HepG2 (cell line): Measurements from ENCODE around the gene CASP4. TPM values are rescaled to one million over a fixed set of nuclear protein-coding genes. Genes with fewer than 3 reads are reported as not detected.

Experiments
- CEBPG ChIP-seq: IDR thresholded peaks from 2 replicates; pipeline ENCODE4 v1.6.1; 2016
- ETS1 ChIP-seq: sonication (generic); formaldehyde crosslinking; IDR thresholded peaks from 2 replicates; pipeline ENCODE4 v1.4.0; 2020; ENCODE audit warnings: missing genetic modification reagents
- GFI1 ChIP-seq: sonication (generic); formaldehyde crosslinking; IDR thresholded peaks from 2 replicates; pipeline ENCODE4 v1.5.0; 2020; ENCODE audit warnings: missing genetic modification reagents, mild to moderate bottlenecking, borderline replicate concordance
- HDAC6 ChIP-seq: fragments of 200-600 bp; sonication (generic); IDR thresholded peaks from 2 replicates; pipeline ENCODE4 v1.7.0; 2017; ENCODE audit warnings: mild to moderate bottlenecking, antibody characterized with exemption, low read length, low read depth
- KDM1A ChIP-seq: IDR thresholded peaks from 2 replicates; pipeline ENCODE4 v1.6.1; 2016; ENCODE audit warnings: missing compliant biosample characterization
- KLF13 ChIP-seq: sonication (generic); formaldehyde crosslinking; IDR thresholded peaks from 2 replicates; pipeline ENCODE4 v1.4.0; 2020; ENCODE audit warnings: mild to moderate bottlenecking, missing genetic modification reagents
- NCOA5 ChIP-seq: sonication (generic); formaldehyde crosslinking; IDR thresholded peaks from 2 replicates; pipeline ENCODE4 v1.4.0; 2020; ENCODE audit warnings: missing genetic modification reagents
- NONO ChIP-seq, 2 experiments: fragments of 450-650 bp in 1 of 2; sonication (generic) in 1 of 2; formaldehyde crosslinking in 1 of 2; IDR thresholded peaks in 1 of 2; conservative IDR thresholded peaks in 1 of 2; 2 replicates each; pipeline versions ENCODE4 v1.6.1 to v1.8.0; 2017 to 2022; ENCODE audit warnings: mild to moderate bottlenecking in 1 of 2, missing genetic modification reagents in 1 of 2, moderate library complexity in 1 of 2
- PAF1 ChIP-seq: IDR thresholded peaks from 2 replicates; pipeline ENCODE4 v1.6.1; 2016; ENCODE audit warnings: missing genetic modification reagents, missing compliant biosample characterization
- PREB ChIP-seq: sonication (generic); formaldehyde crosslinking; IDR thresholded peaks from 2 replicates; pipeline ENCODE4 v1.4.0; 2020; ENCODE audit warnings: missing genetic modification reagents
- REPIN1 ChIP-seq: sonication (generic); formaldehyde crosslinking; IDR thresholded peaks from 2 replicates; pipeline ENCODE4 v1.8.0; 2022; ENCODE audit warnings: missing genetic modification reagents, low read depth, mild to moderate bottlenecking, borderline replicate concordance
- RFX5 ChIP-seq: IDR thresholded peaks from 2 replicates; pipeline ENCODE4 v1.6.1; 2011; ENCODE audit warnings: low read depth, low read length, improper control_type of control experiment
- RORA ChIP-seq: sonication (generic); formaldehyde crosslinking; IDR thresholded peaks from 2 replicates; pipeline ENCODE4 v1.5.0; 2020; ENCODE audit warnings: mild to moderate bottlenecking, missing genetic modification reagents, moderate library complexity
- SMAD3 ChIP-seq: sonication (generic); formaldehyde crosslinking; IDR thresholded peaks from 2 replicates; pipeline ENCODE4 v1.4.0; 2020; ENCODE audit warnings: missing genetic modification reagents
- SP1 ChIP-seq, 2 experiments: fragments of 450-650 bp in 1 of 2; sonication (generic) in 1 of 2; formaldehyde crosslinking in 1 of 2; IDR thresholded peaks; 2 replicates each; pipeline versions ENCODE4 v1.4.0 to v1.6.1; 2016 to 2020; ENCODE audit warnings: missing genetic modification reagents in 1 of 2
- ZBTB10 ChIP-seq: sonication (generic); formaldehyde crosslinking; IDR thresholded peaks from 2 replicates; pipeline ENCODE4 v1.4.0; 2020; ENCODE audit warnings: missing genetic modification reagents, borderline replicate concordance
- ZEB1 ChIP-seq: IDR thresholded peaks from 2 replicates; pipeline ENCODE4 v1.6.1; 2012; ENCODE audit warnings: mild to moderate bottlenecking, low read depth, inconsistent platforms; ENCODE audit not compliant: insufficient replicate concordance
- ZGPAT ChIP-seq: IDR thresholded peaks from 2 replicates; pipeline ENCODE4 v1.6.1; 2016; ENCODE audit warnings: mild to moderate bottlenecking
- ZNF180 ChIP-seq: sonication (generic); formaldehyde crosslinking; IDR thresholded peaks from 2 replicates; pipeline ENCODE4 v1.4.0; 2020; ENCODE audit warnings: low read depth, missing genetic modification reagents, borderline replicate concordance
- ZNF282 ChIP-seq: fragments of 450-650 bp; IDR thresholded peaks from 2 replicates; pipeline ENCODE4 v1.6.1; 2018; ENCODE audit not compliant: partially characterized antibody
- ZNF30 ChIP-seq: sonication (generic); formaldehyde crosslinking; IDR thresholded peaks from 2 replicates; pipeline ENCODE4 v1.5.0; 2020; ENCODE audit warnings: mild to moderate bottlenecking, missing genetic modification reagents
- ZNF329 ChIP-seq: sonication (generic); formaldehyde crosslinking; IDR thresholded peaks from 2 replicates; pipeline ENCODE4 v1.9.0; 2021; ENCODE audit warnings: low read depth, mild to moderate bottlenecking, missing genetic modification reagents
- ZNF354B ChIP-seq: sonication (generic); formaldehyde crosslinking; IDR thresholded peaks from 2 replicates; pipeline ENCODE4 v1.8.0; 2022; ENCODE audit warnings: mild to moderate bottlenecking, missing genetic modification reagents
- ZNF672 ChIP-seq: sonication (generic); formaldehyde crosslinking; IDR thresholded peaks from 2 replicates; pipeline ENCODE4 v1.8.1; 2022; ENCODE audit warnings: missing genetic modification reagents
- ZNF713 ChIP-seq: sonication (generic); formaldehyde crosslinking; IDR thresholded peaks from 2 replicates; pipeline ENCODE4 v1.4.0; 2020; ENCODE audit warnings: mild to moderate bottlenecking, missing genetic modification reagents
- ZNF781 ChIP-seq: sonication (generic); formaldehyde crosslinking; IDR thresholded peaks from 2 replicates; pipeline ENCODE4 v1.5.1; 2020; ENCODE audit warnings: borderline replicate concordance, mild to moderate bottlenecking, missing genetic modification reagents; ENCODE audit errors: not compliant biosample characterization
- ZNF816 ChIP-seq: sonication (generic); formaldehyde crosslinking; IDR thresholded peaks from 2 replicates; pipeline ENCODE4 v1.8.0; 2022; ENCODE audit warnings: missing genetic modification reagents, mild to moderate bottlenecking, borderline replicate concordance
- polyA plus RNA-seq, 8 experiments: library from polyadenylated mRNA; depleted of rRNA in 3 of 8; stranded (reverse) in 7 of 8; unstranded in 1 of 8; fragments of >200 nt; fragmentation: Illumina TruSeq in 4 of 8; extraction: Trizol in 4 of 8; gene quantifications; 2 replicates each; pipeline versions ENCODE4 v1.2.1 to v1.2.3, GENCODE V29; 2011 to 2016; ENCODE audit warnings: low read depth in 4 of 8, missing spikeins in 1 of 8, mixed read lengths in 1 of 8; ENCODE audit not compliant: insufficient read depth in 1 of 8
- total RNA-seq, 5 experiments: library from RNA; depleted of rRNA; stranded (reverse); fragments of >200 nt; fragmentation: Illumina TruSeq; extraction: Trizol; gene quantifications; 2 replicates each; pipeline ENCODE4 v1.2.3, GENCODE V29; 2016; ENCODE audit warnings: low read depth in 1 of 5

The CASP4 gene
- total and polyA plus RNA-seq, 2 of the 13 experiments (the other 11 are each of a cell fraction or from before 2014, with no cell fraction given) = 56.4 to 69.8 TPM

- TF ChIP-seq ZGPAT (CRISPR knock-in tag) (no peak), ZNF781 (no peak), SP1 (IDR thresholded peaks at IDR 0.05) (no peak), SP1 (CRISPR knock-in tag; IDR thresholded peaks at IDR 0.05) (no peak), KLF13 (no peak), SMAD3 (no peak), ETS1 (CRISPR knock-in tag) (no peak), REPIN1 (CRISPR knock-in tag) (no peak), PREB (CRISPR knock-in tag) (no peak), ZNF672 (CRISPR knock-in tag) (no peak), ZNF354B (no peak), ZNF180 (no peak), ZNF816 (CRISPR knock-in tag) (no peak), RFX5 (no peak), NONO (IDR thresholded peaks at IDR 0.05) (no peak), NONO (CRISPR knock-in tag; conservative IDR thresholded peaks at IDR 0.05) (0 out of 2 replicates have a peak, but pooled peaks have one; percentile 44), ZNF329 (CRISPR knock-in tag) (no peak), ZNF713 (CRISPR knock-in tag) (no peak), PAF1 (CRISPR knock-in tag) (no peak), ZBTB10 (CRISPR knock-in tag) (no peak), ZEB1 (peak; percentile 90), ZNF30 (no peak), GFI1 (CRISPR knock-in tag) (peak; percentile 50; the same call in 1 of the 2 replicates), KDM1A (CRISPR knock-in tag) (no peak; the same call in 1 of the 2 replicates), NCOA5 (no peak), HDAC6 (no peak), CEBPG (CRISPR knock-in tag) (peak; percentile 100), RORA (CRISPR knock-in tag) (no peak), ZNF282 (no peak)
Measured at GRCh38 chr11:104956528-104956927, 11.8 kb downstream of the CASP4 start (continued).
